CD4-positive, alpha-beta T cell treated with Interferon alpha-2 for 1 hour (primary cell): Measurements from ENCODE around the gene PARP3.

ENCODE experiments used
- DNase-seq, 2 donors: peaks; one replicate each; pipeline ENCODE4 v3.0.0-alpha.2; 2020 to 2022

Gene PARP3

DNA sequence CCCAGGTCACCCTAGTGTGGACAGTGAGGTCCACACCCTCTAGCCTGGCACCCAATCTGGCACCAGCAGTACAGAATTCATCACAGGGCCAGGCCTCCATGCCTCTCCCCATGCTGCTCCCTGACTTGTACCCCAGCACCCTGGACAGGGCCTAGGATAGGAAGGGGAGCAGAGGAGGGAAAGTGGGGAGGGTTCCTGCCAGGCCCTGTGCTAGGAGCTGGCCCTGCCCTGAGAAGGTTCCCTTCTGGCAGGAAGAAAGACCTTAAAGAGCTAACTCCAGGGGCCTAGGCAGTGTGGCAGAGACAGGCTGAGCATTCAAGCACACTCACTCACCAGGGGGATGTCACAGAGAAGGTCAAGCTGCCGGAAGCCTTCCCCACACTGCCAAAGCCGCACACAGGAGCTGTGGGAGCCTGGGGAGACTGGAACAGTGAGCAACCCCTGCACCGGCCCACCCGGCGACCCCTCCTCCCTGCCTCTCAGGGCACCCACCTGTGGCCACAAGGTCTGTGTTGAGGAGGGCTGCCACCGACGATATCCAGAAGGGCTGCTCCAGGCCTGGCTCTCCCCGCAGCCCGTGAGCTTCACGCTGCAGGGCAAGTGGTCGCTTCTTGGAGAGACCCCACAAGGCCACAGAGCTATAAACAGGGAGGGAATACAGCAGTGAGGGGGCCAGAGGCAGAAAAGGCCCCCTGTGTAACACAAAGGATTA lies 7.9 kb upstream of the PARP3 start:
- DNase-seq, result no peak

DNA sequence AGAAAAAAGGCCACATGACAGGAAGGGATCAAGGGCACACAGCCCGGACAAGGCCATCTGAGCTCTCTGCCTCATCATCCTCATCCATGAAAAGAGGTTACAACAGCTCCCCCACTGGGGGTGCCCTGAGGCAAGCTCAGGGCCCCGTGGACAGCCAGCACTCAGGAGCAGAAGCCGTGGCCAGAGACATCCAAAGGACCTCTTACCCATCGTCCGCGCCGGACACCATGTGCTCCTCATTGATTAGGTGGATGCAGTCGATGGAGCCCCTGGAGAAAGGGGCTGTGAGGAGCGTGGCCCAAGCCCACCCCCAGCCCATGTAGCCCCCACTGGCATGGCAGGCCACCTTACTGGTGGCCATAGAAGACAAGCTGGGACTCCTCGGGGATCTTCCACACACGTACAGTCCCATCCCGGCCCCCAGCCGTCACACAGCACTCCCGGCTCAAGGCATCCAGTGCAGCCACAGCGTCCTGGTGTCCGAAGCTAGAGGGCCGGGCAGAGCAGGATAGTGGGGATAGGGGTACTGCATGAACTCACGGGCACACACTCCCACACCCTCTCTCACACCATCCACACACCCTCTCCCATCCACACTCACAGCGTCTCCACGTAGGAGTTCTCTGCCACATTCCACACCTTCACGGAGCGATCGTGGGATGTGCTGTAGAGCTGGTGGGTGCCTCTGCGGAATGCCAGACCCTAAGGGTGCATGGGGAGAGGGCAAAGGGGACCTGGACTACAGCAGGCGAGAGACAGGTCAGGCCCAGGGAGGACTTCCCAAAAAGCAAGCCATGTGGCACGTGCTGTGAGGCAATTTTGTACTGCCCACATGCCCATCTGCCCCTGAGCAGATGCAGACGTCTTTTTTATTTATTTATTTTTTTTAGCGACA lies 6.9 kb upstream of the PARP3 start:
- DNase-seq, result no peak

DNA sequence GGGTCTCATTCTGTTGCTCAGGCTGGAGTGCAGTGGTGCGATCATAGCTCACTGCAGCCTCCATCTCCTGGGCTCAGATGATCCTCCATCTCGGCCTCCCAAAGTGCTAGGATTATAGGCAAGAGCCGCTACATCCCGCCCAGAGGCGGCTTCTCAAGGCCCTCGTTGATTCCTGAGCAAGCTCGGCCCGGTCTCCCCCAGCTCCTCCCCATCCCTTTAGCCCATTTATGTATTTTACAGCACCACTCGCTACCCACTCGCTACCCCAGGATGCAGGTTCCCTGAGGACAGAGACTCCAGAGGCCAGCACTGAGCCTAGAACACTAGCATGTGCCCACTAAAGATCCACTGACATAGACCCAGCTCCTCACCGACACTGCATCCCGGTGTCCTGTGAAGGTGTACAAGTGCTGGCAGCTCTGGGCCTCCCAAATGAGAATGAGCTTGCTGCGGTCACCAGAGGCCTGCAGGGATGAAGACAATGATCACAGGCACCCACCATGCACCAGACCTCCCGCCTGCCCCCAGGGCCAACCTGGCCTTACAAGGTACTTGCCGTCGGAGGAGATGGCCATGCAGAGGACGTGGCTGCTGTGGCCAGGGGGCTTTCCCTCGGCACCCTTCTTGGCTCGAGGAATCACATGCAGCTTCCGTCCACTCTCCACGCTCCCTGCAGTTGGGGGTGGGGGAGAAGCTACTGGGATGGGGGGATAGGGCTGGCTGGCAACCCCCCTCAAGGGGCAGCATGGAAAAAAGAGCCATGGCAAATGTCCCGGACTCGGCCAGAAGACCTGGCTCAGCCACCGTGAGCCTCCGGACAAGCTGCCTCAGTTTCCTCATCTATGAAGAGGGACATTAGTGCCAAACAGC lies 6.0 kb upstream of the PARP3 start:
- DNase-seq, result no peak

DNA sequence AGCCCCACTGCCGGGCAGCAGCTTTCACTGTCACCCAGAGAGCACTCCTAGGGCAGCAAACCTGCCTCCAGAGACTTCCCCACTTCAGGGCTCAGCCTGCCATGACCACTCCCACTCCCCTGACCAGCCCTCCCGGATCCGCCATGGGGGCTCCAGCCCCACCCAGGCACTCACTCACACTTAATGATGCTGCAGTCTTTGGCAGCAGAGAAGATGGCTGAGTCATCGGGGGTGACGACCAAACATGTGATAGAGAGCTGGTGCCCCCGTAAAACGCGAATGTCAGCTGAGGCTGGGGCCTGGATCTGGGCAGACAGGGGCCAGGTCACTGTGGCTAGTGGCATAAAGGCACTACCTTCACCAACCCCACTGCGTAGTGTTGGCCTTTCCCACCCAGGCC lies 5.1 kb upstream of the PARP3 start:
- no peak for DNase-seq

DNA sequence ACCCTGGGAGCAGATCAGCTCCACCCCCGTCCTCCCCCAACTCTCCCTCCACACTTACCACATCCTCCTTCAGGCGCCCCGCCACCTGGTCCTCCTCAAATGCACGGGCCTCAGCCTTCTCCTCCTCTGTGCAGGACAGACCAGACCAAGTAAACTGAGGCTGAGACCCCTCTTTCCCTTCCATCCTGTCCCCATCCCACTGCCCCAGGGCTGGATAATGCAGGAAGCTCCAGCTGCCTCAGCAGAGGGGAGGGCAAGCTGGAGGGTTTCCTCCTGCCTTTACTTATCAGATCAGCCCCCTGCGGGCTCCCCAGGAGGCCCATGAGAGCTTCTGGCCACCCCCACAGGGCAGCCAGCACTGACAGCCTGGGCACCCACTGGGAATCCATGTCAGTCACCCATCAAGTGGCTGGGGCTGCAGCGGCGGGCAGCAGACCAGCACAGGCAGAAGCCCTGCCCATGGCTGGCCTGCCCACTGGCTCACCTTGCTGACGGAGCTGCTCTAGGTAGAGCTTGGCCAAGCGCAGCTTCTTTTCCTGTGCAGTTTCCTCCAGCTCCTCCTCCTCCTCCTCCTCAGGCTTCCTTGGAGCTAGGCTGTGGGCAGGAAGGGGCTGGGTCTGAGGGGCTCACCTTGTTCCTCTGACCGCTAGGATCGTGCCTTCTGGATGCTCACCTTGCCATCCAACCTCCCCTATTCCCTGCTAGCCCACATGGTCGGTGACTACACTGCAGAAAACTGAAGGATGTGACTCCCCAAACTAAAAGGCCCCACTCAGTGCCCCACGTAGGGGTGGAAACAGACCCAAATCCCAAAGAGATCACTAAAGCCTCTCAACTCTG lies 4.3 kb upstream of the PARP3 start:
- DNase-seq, result no peak

DNA sequence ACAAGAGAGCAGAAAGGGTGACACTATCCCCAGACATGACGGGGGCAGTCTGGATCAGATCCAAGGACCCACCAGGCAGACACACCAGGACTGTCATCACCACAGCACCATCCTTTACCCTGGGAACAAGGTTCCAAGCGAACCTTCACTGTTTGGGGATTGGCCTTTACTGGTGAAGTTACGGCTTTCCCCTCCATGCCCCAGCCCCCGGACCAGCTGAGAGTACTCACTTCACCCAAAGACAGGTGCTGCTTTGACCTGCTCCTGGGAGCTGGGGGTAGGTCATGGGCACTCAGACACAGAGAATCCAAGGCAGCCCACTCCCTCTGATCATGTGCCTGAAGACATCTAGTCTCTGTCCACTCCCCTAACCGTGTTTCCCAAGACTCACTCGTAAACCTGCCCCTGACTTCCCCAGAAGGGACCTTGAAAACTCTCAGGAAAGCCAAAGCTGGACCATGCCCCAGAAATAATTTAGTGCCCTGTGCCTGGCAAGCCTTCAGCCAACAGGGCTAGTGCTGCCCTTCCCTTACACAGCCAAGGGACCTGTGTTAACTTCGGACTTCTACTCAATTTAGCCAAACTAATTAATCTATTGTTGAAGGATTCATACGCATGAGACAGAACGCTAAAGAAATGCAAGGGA lies 3.3 kb upstream of the PARP3 start:
- no peak for DNase-seq

DNA sequence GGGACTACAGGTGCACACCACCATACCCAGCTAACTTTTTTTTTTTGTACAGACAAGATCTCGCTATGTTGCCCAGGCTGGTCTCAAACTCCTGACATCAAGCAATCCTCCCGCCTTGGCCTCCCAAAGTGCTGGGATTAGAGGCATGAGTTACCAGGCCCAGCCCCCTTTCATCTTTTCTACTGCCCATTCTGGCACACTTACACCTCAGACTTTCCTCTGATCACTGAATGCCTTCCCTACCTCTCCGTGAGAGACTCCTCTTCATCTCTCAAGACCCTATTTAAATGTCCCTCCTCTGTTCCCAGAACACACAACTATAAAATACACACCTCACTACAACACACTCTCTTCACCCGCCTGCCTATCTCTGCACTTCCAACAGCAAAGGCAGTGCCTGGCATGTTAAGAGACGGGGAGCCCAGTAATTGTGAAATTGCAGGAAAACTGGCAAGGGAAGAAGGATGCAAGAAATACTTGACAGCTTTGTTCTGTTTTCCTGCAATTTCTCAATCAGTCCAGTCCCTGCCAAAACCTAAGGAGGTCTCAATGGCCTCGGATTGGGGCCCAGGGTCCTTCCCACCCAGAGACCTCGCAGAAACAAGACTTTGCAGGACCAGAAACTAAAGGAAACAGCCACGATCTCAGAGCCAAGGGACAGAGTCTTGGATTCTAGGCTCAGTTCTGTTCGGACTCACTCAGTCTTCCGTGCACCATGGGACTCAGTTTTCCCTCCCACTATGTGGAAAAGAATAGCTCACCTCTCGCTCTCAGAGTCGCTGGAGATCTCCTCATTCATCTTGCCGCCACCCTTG lies 1.3 kb upstream of the PARP3 start:
- DNase-seq, result no peak

DNA sequence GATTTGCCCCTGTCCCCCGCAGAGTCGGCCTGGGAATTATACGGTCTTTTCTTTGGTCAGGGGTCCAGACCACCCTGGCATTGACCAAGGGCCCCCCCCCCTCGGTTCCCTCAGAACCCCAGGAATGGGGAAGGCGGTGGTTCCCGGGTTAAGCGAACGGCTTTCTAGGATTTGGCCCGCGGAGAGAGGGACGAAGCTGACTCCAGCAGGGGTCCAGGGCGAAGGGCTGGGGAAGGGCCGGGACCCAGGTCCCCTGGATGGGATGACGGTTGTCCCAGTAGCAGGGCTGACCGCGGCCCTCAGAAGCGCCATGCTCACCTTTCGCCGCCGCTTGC lies 733 bp upstream of the PARP3 start:
- no peak for DNase-seq

DNA sequence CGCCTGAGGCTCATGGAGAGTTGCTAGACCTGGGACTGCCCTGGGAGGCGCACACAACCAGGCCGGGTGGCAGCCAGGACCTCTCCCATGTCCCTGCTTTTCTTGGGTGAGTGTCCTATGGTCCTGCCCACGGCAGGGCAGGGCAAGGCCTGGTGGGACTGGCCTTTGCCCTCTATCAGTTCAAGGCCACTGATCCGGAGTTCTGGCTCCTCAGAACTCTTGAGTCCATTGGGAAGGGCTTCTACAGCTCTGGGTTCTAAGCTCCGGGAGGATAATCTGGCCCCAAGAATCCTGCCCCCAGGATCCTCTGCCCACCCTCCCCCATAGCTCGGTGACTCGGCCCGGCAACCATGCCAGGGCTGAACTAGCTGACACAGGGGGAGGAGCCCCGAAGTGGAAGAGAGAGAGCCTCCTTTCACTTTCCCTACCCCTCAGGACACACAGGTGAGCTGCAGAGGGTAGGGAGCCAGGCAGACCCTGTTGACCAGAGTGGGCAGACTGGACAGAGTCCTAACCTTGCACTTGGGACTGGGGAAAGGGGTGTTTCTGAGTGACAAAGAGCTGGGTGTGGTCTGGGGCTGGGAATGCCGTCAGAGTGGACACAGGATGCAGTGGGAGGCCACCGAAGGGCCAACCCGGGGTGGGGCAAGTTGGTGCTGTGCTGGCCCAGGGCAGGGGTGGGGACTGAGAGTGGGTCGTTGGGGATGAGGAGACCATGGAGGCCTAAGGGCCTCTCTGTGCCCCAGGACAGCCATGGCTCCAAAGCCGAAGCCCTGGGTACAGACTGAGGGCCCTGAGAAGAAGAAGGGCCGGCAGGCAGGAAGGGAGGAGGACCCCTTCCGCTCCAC lies 664 bp downstream of the PARP3 start:
- peak; percentile 53 to 68 for DNase-seq

DNA sequence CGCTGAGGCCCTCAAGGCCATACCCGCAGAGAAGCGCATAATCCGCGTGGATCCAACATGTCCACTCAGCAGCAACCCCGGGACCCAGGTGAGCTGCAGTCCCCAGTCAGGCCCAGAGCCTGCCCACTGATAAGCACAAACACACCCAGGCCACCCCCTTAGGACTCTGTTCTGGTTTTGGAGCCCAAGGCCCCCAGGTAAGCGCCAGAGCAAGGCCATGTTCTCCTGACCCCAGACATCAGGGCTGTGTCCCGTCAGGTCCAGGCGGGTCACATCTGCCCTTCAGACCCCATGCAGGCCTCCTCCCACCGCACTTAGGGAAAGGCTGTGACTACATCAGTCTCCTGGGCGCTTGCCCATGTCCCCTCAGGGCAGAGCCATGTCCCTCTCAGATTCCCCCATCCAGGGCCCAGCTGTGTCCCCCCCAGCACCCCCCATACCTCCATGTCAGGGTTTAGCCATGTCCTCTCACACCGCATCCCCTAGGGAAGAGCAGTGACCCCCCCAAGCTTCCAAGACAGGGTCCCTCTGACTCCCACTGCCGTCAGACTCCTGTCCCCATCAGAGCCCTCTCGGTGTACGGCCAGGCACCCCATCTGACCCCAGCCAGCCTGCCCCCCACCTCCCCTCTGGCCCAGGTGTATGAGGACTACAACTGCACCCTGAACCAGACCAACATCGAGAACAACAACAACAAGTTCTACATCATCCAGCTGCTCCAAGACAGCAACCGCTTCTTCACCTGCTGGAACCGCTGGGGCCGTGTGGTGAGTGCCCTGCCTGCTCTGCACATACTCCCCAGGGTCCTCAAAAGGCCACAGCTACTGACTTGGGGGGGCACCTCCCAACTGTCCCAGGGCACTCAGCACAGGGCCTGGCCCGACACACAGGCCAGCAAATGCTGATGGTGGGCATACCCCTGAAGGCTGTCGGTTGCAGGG lies 1.6 kb downstream of the PARP3 start:
- DNase-seq, result no peak

DNA sequence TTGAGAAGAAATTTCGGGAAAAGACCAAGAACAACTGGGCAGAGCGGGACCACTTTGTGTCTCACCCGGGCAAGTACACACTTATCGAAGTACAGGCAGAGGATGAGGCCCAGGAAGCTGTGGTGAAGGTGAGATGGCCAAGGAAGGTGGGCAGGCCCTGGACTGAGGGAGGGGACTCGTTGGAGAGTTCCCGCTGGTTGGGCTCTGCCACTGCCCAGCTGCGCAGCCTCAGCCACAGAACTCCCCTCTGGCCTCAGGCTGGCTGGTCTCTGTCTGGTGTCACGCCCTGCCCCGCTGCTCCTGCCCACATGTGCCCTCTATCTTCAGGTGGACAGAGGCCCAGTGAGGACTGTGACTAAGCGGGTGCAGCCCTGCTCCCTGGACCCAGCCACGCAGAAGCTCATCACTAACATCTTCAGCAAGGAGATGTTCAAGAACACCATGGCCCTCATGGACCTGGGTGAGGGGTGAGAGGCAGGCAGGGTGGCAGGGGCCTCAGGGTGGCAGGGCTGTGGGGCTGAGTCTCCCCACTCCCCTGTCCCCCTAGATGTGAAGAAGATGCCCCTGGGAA lies 2.4 kb downstream of the PARP3 start:
- DNase-seq, result no peak

DNA sequence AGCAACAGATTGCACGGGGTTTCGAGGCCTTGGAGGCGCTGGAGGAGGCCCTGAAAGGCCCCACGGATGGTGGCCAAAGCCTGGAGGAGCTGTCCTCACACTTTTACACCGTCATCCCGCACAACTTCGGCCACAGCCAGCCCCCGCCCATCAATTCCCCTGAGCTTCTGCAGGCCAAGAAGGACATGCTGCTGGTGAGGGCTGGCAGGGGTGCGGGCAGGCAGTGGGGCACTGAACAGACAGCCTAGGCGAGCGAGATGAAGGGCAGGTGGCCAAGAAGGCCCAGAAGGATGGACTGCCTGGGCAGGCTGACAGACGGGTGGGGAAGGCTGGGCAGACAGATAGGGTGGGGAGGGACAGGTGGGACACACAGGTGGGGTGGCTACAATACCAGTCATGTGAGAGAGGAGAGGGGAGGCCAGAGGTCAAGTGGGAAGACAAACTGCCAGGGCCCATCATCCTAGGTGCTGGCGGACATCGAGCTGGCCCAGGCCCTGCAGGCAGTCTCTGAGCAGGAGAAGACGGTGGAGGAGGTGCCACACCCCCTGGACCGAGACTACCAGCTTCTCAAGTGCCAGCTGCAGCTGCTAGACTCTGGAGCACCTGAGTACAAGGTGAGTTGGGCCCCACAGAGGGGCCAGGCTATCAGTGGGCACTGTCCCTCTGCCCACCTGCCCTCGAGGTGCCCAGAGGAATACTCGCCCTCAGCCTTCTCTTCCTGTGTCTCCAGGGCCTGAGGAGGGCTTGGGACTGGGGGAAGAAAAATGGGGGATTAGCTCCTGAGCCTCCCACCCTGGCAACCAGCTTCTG lies 3.1 kb downstream of the PARP3 start:
- no peak for DNase-seq

DNA sequence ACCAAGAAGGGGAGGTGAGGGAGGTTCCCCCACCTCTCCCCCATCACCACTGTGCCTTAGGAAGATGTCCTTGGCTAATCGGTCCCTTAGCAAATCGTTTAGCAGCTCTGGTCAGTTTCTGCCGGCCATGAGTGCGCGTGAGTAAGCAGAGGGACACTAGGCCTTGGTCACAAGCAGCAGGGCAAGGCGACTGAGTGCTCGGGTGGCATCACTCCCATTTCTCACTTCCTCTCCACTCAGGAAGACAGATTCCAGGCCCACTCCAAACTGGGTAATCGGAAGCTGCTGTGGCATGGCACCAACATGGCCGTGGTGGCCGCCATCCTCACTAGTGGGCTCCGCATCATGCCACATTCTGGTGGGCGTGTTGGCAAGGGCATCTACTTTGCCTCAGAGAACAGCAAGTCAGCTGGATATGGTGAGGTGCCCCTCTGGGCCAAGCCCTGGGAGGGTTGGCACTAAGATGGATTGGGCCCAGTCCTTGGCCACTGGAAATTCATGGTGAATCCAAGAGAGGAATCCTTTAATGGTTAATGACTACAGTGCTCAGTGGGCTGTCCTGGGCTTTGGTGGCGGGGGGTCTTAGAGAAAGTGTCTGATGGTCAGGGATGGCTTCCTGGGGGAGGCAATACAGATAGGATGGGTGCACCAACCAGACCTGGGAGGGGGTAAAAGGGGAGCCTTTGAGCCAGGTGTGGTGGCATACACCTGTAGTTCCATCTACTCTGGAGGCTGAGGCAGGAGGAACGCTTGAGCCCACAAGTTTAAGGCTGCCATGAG lies 4.0 kb downstream of the PARP3 start:
- no peak for DNase-seq

DNA sequence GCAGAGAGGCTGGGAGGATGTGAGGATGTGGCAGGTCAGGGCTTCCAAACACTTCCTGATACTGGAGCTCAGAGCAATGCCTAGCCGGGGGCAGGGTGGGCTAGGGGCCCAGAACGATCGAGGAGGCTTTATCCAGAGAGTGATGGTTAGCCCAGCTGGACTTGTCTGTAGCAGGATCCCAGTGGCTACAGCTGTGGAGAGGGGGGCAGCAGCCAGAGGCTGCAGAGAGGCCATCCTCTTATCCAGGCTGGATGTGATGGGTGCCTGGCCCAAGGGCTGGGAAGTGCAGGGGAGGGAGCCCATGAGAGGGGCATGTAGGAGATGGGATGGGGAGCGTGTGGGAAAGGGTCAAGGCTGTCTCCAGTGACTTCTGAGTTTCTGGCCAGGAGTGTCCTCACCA lies 4.6 kb downstream of the PARP3 start:
- DNase-seq, result no peak

DNA sequence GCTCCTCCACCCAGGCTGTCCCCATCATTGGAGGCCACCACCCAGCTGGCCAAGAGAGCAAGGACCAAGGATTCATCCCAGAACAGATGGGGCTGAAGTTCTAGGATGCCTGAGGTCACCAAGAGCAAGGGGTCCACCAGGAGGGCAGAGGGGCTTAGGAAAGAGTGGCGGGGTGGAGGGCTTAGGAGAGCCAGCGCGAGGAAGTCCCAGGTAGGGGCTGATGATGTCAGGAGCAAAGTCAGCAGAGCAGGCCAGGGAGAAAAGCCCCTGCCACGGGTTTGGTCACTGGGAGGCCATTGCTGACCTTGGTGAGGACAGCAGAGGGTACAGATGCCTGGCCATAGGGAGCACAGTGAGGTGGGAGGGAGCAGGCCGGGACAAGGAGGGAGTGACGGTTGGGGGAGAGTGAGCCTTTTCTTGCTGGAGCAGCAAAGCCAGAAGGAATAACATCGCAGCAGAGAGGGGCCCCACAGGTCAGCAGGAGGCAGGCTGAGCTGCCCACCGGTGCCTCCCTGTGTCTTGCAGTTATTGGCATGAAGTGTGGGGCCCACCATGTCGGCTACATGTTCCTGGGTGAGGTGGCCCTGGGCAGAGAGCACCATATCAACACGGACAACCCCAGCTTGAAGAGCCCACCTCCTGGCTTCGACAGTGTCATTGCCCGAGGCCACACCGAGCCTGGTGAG lies 5.2 kb downstream of the PARP3 start:
- no peak for DNase-seq

DNA sequence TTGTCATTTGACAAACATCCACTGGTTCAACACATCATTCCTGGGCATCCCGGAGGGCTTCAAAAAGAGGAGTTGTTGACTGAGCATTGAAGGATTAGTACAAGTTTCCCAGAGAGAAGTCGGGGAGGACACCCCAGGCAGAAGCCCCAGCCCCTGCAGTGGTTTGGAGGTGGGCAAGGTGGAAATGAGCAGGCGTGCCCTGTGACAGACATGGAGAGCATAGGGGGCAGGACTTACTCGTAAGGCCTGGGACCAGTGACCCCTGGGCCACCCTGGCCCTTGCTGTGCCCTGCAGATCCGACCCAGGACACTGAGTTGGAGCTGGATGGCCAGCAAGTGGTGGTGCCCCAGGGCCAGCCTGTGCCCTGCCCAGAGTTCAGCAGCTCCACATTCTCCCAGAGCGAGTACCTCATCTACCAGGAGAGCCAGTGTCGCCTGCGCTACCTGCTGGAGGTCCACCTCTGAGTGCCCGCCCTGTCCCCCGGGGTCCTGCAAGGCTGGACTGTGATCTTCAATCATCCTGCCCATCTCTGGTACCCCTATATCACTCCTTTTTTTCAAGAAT lies 5.9 kb downstream of the PARP3 start:
- DNase-seq, result no peak
